K562 (cell line): ENCODE data around the gene PRKCE. TPM values are rescaled to one million over a fixed set of nuclear protein-coding genes. Genes with fewer than 3 reads are reported as not detected.

ENCODE experiments used
- ATAC-seq: fragments of 200-7000 bp; cut with Tn5 transposase; 3 replicates; pipeline ENCODE4 v1.9.1; 2020; ENCODE audit warnings: moderate library complexity
- BruUV-seq: library from RNA; stranded (reverse); fragments of 400-500 nt; replicated peaks from 2 replicates; lab custom pipeline; 2021; lab: Mats Ljungman, UMichigan
- CTCF ChIA-PET: fragments of 300-600 bp; formaldehyde crosslinking; extraction: SDS; loops from one replicate; lab custom pipeline; 2021; ENCODE audit warnings: low intra/inter-chr PET ratio; lab: Yijun Ruan, JAX
- POLR2A ChIA-PET: fragments of 300-600, 350-650 bp; sonication (Branson Sonifier 250); formaldehyde crosslinking; extraction: SDS; loops from one replicate; lab custom pipeline; 2021; ENCODE audit warnings: antibody characterized with exemption, inconsistent platforms; lab: Yijun Ruan, JAX
- DNase-seq, 4 experiments: peaks; one replicate each; pipeline versions ENCODE4 v3.0.0 to v3.0.0-alpha.2; 2011 to 2018; ENCODE audit warnings: low spot score in 3 of 4, mixed read lengths in 3 of 4; ENCODE audit errors: extremely low read depth in 1 of 4
- FAIRE-seq: peaks from 2 replicates; lab custom pipeline; 2011; peaks lifted over from hg19 to GRCh38; lab: Jason Lieb, UNC
- H2AFZ ChIP-seq: 2 replicates; pipeline ENCODE4 v1.6.0; 2011; ENCODE audit warnings: low read depth, low read length, control low read depth, inconsistent platforms
- H3K27ac ChIP-seq: fragments of 200-600 bp; 3 replicates; pipeline ENCODE4 v1.8.0; 2011; ENCODE audit warnings: low read depth, mild to moderate bottlenecking, control low read depth, inconsistent platforms, low read length, moderate library complexity, mixed read lengths; ENCODE audit errors: extremely low read depth
- H3K27me3 ChIP-seq, 2 experiments: fragments of 300-600 bp in 1 of 2; 2 replicates in 1 of 2; 3 replicates in 1 of 2; pipeline versions ENCODE4 v1.6.0 to v1.8.0; 2011; ENCODE audit warnings: inconsistent platforms in 2 of 2, low read length in 2 of 2, mild to moderate bottlenecking in 1 of 2, mixed read lengths in 1 of 2, moderate library complexity in 1 of 2; ENCODE audit not compliant: control insufficient read depth in 2 of 2, insufficient read depth in 2 of 2
- H3K36me3 ChIP-seq: fragments of 300-600 bp; 3 replicates; pipeline ENCODE4 v1.8.0; 2011; ENCODE audit warnings: mild to moderate bottlenecking, low read length, inconsistent platforms; ENCODE audit not compliant: control insufficient read depth, insufficient read depth
- H3K4me1 ChIP-seq, 2 experiments: fragments of 200-600 bp in 1 of 2; replicated peaks in 1 of 2; 2 replicates in 1 of 2; 3 replicates in 1 of 2; pipeline versions ENCODE4 v1.5.1 to v1.8.0; 2011; ENCODE audit warnings: inconsistent platforms in 2 of 2, low read length in 2 of 2, mild to moderate bottlenecking in 1 of 2, mixed read lengths in 1 of 2, moderate library complexity in 1 of 2; ENCODE audit not compliant: control insufficient read depth in 2 of 2, insufficient read depth in 2 of 2
- H3K4me2 ChIP-seq: 2 replicates; pipeline ENCODE4 v1.6.1; 2011; ENCODE audit warnings: low read length, control low read depth, inconsistent platforms, mixed read lengths; ENCODE audit not compliant: insufficient read depth
- H3K4me3 ChIP-seq: fragments of 200-600 bp; sonication (generic), shearing (Covaris generic); 2 replicates; pipeline ENCODE4 v1.5.1; 2016; ENCODE audit warnings: control low read depth, inconsistent platforms
- H3K79me2 ChIP-seq: fragments of 200-600 bp; 3 replicates; pipeline ENCODE4 v1.8.0; 2011; ENCODE audit warnings: low read length, inconsistent platforms; ENCODE audit not compliant: control insufficient read depth, insufficient read depth
- H3K9ac ChIP-seq, 2 experiments: 2 replicates each; pipeline versions ENCODE4 v1.6.0 to v1.6.1; 2011; ENCODE audit warnings: low read depth in 2 of 2, low read length in 2 of 2, control low read depth in 1 of 2, inconsistent platforms in 1 of 2, mild to moderate bottlenecking in 1 of 2, mixed read lengths in 1 of 2; ENCODE audit not compliant: insufficient read depth in 1 of 2
- H3K9me1 ChIP-seq: one replicate; pipeline ENCODE4 v1.6.0; 2011; ENCODE audit warnings: inconsistent platforms, mild to moderate bottlenecking, low read length, moderate library complexity; ENCODE audit not compliant: control insufficient read depth, insufficient read depth
- H3K9me3 ChIP-seq: replicated peaks from 2 replicates; pipeline ENCODE4 v1.5.1; 2011; ENCODE audit warnings: low read depth, low read length, inconsistent platforms; ENCODE audit not compliant: control insufficient read depth, insufficient read depth
- H4K20me1 ChIP-seq: replicated peaks from 2 replicates; pipeline ENCODE4 v1.6.1; 2011; ENCODE audit warnings: low read length, inconsistent platforms, mixed read lengths; ENCODE audit not compliant: control insufficient read depth, insufficient read depth
- FOXA1 ChIP-seq: fragments of 450-650 bp; IDR thresholded peaks from 2 replicates; pipeline ENCODE4 v1.6.1; 2016; ENCODE audit warnings: mild to moderate bottlenecking, borderline replicate concordance
- FOXJ3 ChIP-seq: sonication (generic); formaldehyde crosslinking; IDR thresholded peaks from 2 replicates; pipeline ENCODE4 v1.4.0; 2020; ENCODE audit warnings: mild to moderate bottlenecking, missing genetic modification reagents
- GATA2 ChIP-seq: sonication (generic); formaldehyde crosslinking; IDR thresholded peaks from 2 replicates; pipeline ENCODE4 v1.4.0; 2020; ENCODE audit warnings: mild to moderate bottlenecking, missing genetic modification reagents
- POLR2AphosphoS5 ChIP-seq: IDR thresholded peaks from 2 replicates; pipeline ENCODE4 v1.6.1; 2011; ENCODE audit warnings: mild to moderate bottlenecking, low read depth, low read length, moderate library complexity; ENCODE audit not compliant: control insufficient read depth, insufficient read depth
- YY1 ChIP-seq, 3 experiments: IDR thresholded peaks; 2 replicates each; pipeline ENCODE4 v1.6.1; 2011; ENCODE audit warnings: low read length in 2 of 3, mild to moderate bottlenecking in 2 of 3, moderate library complexity in 2 of 3, borderline replicate concordance in 1 of 3, control low read depth in 1 of 3, low read depth in 1 of 3; ENCODE audit not compliant: insufficient read depth in 3 of 3, insufficient replicate concordance in 2 of 3, control insufficient read depth in 1 of 3, insufficient read length in 1 of 3; ENCODE audit errors: extremely low read depth in 1 of 3
- ZNF551 ChIP-seq: fragments of 250-450 bp; sonication (Bioruptor Pico); IDR thresholded peaks from 2 replicates; pipeline ENCODE4 v1.5.0; 2021; ENCODE audit warnings: mild to moderate bottlenecking, moderate library complexity
- WGBS: fragments of 100-300 bp; shearing (Covaris generic); methylation state at CpG from one replicate; pipeline ENCODE4 v1.1.6; 2016; ENCODE audit warnings: low coverage, mixed read lengths; ENCODE audit not compliant: insufficient coverage; ENCODE audit errors: missing lambda C conversion rate; 5-methylcytosine and 5-hydroxymethylcytosine counted together
- in situ Hi-C: fragments of 300-500 bp; cut with MboI; formaldehyde crosslinking; loops from 4 replicates; pipeline ENCODE4 v1.15.0; 2018; ENCODE audit warnings: inconsistent platforms, mixed read lengths
- intact Hi-C: fragments of 100-400 bp; cut with micrococcal nuclease; formaldehyde crosslinking; loops from 2 replicates; pipeline ENCODE4 v1.14.2; 2022
- polyA plus RNA-seq, 8 experiments: library from polyadenylated mRNA; depleted of rRNA in 4 of 8; stranded (reverse) in 5 of 8; unstranded in 3 of 8; fragments of >200 nt; fragmentation: Nextera tagmentation in 2 of 8; fragmentation: Illumina TruSeq in 1 of 8; extraction: Ambion mirVana in 2 of 8; extraction: Trizol in 1 of 8; gene quantifications; 2 replicates each; pipeline versions ENCODE4 v1.2.1 to v1.2.3, GENCODE V29; 2011 to 2014; ENCODE audit warnings: inconsistent platforms in 1 of 8, missing spikeins in 1 of 8
- total RNA-seq, 7 experiments: library from RNA; depleted of rRNA in 6 of 7; stranded (reverse); fragments of >200 nt in 6 of 7; fragmentation: Illumina TruSeq in 2 of 7; extraction: Trizol in 2 of 7; gene quantifications; 2 replicates each; pipeline versions ENCODE4 v1.2.1 to v1.2.3, GENCODE V29; 2011 to 2021; ENCODE audit warnings: low replicate concordance in 1 of 7
- TF ChIP-seq, protein P1 (sequence below), 2 experiments: fragments of 450-650 bp; IDR thresholded peaks; 2 replicates each; pipeline ENCODE4 v1.6.1; 2018; ENCODE audit warnings: mild to moderate bottlenecking in 2 of 2, low read depth in 1 of 2; ENCODE audit not compliant: partially characterized antibody in 2 of 2
- TF ChIP-seq, protein P2 (sequence below), 3 experiments: fragments of 200-800 bp in 1 of 3; sonication (Bioruptor generic) in 1 of 3; sonication (generic) in 1 of 3; formaldehyde crosslinking in 1 of 3; IDR thresholded peaks; 2 replicates each; pipeline versions ENCODE4 v1.6.1 to v1.8.0; 2016 to 2022; ENCODE audit warnings: mild to moderate bottlenecking in 2 of 3, missing compliant biosample characterization in 2 of 3, missing genetic modification characterization in 2 of 3, missing genetic modification reagents in 1 of 3
- TF ChIP-seq, protein P3 (sequence below): fragments of 200-800 bp; sonication (Bioruptor generic); IDR thresholded peaks from 2 replicates; pipeline ENCODE4 v1.6.1; 2017; ENCODE audit warnings: missing genetic modification characterization, missing compliant biosample characterization

PRKCE gene
- total and polyA plus RNA-seq, 9 of the 15 experiments (the other 6 are each of a cell fraction or from before 2014, with no cell fraction given), result 0.06 to 1.0 (median 0.22) TPM; not detected in 1

DNA sequence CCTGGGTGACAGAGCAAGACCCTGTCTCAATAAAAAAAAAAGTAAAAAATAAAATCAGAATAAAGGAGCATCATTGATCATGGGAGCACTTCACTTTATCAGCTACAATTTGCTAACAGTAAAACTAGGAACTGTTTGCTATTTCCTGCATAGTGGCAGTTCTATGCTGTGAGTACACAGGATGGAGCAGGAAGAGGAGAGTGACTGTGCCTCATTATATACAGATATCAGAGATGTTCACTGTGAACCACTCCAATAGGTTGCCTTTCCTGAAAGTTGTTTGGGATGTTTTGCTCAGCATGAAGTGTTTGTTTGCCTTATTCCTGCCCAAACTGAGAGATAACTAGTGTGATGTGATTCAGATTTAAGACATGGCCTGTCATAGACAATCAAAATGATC is 494.4 kb downstream of the PRKCE start (continued):
- TF ChIP-seq, protein P1, sequence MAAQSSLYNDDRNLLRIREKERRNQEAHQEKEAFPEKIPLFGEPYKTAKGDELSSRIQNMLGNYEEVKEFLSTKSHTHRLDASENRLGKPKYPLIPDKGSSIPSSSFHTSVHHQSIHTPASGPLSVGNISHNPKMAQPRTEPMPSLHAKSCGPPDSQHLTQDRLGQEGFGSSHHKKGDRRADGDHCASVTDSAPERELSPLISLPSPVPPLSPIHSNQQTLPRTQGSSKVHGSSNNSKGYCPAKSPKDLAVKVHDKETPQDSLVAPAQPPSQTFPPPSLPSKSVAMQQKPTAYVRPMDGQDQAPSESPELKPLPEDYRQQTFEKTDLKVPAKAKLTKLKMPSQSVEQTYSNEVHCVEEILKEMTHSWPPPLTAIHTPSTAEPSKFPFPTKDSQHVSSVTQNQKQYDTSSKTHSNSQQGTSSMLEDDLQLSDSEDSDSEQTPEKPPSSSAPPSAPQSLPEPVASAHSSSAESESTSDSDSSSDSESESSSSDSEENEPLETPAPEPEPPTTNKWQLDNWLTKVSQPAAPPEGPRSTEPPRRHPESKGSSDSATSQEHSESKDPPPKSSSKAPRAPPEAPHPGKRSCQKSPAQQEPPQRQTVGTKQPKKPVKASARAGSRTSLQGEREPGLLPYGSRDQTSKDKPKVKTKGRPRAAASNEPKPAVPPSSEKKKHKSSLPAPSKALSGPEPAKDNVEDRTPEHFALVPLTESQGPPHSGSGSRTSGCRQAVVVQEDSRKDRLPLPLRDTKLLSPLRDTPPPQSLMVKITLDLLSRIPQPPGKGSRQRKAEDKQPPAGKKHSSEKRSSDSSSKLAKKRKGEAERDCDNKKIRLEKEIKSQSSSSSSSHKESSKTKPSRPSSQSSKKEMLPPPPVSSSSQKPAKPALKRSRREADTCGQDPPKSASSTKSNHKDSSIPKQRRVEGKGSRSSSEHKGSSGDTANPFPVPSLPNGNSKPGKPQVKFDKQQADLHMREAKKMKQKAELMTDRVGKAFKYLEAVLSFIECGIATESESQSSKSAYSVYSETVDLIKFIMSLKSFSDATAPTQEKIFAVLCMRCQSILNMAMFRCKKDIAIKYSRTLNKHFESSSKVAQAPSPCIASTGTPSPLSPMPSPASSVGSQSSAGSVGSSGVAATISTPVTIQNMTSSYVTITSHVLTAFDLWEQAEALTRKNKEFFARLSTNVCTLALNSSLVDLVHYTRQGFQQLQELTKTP (IDR thresholded peaks at IDR 0.05; ENCODE audit: low read depth in 1 of 2, partially characterized antibody in 2 of 2), result no peak

DNA sequence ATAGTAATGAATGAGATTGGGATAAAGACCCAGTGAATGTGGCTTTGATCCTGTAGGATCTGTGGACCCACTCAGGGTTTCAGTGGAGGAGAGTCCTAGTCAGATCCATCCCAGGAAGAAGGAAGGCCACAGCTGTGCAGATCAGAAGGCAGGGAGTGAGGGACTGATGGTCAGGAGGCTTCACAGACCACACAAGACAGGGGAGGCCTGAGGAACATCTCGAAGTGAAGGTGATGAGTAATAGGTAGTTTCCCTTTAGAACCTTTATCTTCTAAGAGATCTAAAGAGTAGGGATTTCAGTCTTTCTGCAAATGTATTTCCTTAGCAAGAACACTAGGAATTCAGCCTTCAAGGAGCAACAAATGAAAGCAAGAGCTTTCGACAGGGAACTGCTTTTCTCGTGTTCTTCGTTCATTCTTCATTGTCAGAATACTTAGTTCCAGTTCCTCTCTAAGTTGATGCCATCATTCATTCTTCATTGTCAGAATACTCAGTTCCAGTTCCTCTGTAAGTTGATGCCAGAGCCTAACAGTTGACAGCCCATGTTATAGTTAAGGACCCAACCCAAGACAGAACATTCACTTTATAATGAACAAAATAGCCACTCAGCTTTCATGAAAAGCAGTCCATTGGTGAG is 495.5 kb downstream of the PRKCE start:
- Histone ChIP-seq H3K27ac (no peak overlapping the region), H3K9ac (no peak overlapping the region), H3K9me3 (no peaks in the 10 kb centered on the region), H3K4me2 (no peak overlapping the region), H2AFZ (no peak overlapping the region), H4K20me1 (no peaks in the 10 kb centered on the region), H3K79me2 (no peaks in the 10 kb centered on the region), H3K27me3 (peaks cover 11 to 42% of the 10 kb centered on the region in 2 experiments; a peak in 4 of 5 replicates), H3K36me3 (no peaks in the 10 kb centered on the region), H3K4me3 (no peak overlapping the region), H3K9me1 (no peaks in the 10 kb centered on the region), H3K4me1 (no peaks in the 10 kb centered on the region)
- ChIA-PET POLR2A (no interaction called here), CTCF (no interaction called here)
- in situ Hi-C loops (no loop called here), intact Hi-C loops (no loop called here)
- no peak for FAIRE-seq
- 1% methylated on average over 4 of the region's 4 CpGs for WGBS
- BruUV-seq, result no TSS peak
- no peak for DNase-seq
- ATAC-seq, result no peak
- TF ChIP-seq, protein P2, sequence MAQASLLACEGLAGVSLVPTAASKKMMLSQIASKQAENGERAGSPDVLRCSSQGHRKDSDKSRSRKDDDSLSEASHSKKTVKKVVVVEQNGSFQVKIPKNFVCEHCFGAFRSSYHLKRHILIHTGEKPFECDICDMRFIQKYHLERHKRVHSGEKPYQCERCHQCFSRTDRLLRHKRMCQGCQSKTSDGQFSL (CRISPR knock-in tag; IDR thresholded peaks at IDR 0.05), result no peak
- TF ChIP-seq, protein P2 (tag; IDR thresholded peaks at IDR 0.05), result no peak
- TF ChIP-seq YY1 (IDR thresholded peaks at IDR 0.05; ENCODE audit: borderline replicate concordance in 1 of 3, control insufficient read depth in 1 of 3, extremely low read depth in 1 of 3, insufficient read depth in 3 of 3, insufficient read length in 1 of 3, insufficient replicate concordance in 2 of 3, low read depth in 1 of 3, low read length in 2 of 3) (no peak), ZNF551 (CRISPR knock-in tag) (no peak), POLR2AphosphoS5 (no peak), GATA2 (CRISPR knock-in tag) (no peak), FOXA1 (no peak), FOXJ3 (CRISPR knock-in tag) (no peak)
- TF ChIP-seq, protein P3, sequence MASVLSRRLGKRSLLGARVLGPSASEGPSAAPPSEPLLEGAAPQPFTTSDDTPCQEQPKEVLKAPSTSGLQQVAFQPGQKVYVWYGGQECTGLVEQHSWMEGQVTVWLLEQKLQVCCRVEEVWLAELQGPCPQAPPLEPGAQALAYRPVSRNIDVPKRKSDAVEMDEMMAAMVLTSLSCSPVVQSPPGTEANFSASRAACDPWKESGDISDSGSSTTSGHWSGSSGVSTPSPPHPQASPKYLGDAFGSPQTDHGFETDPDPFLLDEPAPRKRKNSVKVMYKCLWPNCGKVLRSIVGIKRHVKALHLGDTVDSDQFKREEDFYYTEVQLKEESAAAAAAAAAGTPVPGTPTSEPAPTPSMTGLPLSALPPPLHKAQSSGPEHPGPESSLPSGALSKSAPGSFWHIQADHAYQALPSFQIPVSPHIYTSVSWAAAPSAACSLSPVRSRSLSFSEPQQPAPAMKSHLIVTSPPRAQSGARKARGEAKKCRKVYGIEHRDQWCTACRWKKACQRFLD (CRISPR knock-in tag), result no peak
